ENCODE data around the gene CFB. TPM values are rescaled to one million over a fixed set of nuclear protein-coding genes. Genes with fewer than 3 reads are reported as not detected.
"Not testable (repeated sequence)": the region's sequence is repeated elsewhere in the genome, so short reads cannot be mapped to it uniquely, and the experiment has no call there.

Gene CFB
- total RNA-seq, 4 donors from 2014 or later = 8.1 to 42.6 (median 23.1) TPM

DNA sequence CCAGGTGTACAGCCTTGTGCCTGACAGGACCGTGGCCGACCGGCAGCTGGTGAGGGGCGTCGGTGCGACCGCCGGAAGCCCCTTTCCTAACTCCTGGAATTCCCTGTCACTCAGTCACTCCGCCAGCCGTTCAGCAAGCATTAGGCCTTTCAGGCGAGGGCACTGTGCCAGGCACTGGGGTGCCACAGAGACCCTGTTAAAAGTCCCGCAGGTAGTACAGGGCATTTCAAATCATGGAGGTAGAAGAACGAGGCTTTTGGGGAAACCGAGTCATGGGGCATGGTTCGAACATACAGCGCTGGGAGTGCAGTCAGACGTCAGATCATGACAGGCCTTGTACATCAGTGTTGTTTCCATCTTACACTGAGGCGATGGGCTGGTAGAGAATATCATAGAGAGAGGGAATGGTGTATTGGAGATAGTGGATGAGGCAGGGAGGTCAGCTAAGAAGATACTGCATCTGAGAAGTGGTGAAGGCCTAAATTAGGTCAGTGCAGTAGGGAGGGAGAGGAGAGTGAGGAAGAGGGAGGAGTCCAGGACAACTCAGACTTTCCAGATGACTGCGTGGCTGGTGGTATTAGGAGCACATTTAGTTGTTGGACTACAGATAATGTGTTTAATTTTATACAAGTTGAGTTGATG, 26.9 kb downstream of the CFB start:
- TF ChIP-seq, protein P1, sequence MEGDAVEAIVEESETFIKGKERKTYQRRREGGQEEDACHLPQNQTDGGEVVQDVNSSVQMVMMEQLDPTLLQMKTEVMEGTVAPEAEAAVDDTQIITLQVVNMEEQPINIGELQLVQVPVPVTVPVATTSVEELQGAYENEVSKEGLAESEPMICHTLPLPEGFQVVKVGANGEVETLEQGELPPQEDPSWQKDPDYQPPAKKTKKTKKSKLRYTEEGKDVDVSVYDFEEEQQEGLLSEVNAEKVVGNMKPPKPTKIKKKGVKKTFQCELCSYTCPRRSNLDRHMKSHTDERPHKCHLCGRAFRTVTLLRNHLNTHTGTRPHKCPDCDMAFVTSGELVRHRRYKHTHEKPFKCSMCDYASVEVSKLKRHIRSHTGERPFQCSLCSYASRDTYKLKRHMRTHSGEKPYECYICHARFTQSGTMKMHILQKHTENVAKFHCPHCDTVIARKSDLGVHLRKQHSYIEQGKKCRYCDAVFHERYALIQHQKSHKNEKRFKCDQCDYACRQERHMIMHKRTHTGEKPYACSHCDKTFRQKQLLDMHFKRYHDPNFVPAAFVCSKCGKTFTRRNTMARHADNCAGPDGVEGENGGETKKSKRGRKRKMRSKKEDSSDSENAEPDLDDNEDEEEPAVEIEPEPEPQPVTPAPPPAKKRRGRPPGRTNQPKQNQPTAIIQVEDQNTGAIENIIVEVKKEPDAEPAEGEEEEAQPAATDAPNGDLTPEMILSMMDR (IDR thresholded peaks at IDR 0.05) = no peak
- TF ChIP-seq POLR2A (IDR thresholded peaks at IDR 0.05) (no peak), POLR2AphosphoS5 (IDR thresholded peaks at IDR 0.05) (no peak), EP300 (IDR thresholded peaks at IDR 0.05) (no peak)

DNA sequence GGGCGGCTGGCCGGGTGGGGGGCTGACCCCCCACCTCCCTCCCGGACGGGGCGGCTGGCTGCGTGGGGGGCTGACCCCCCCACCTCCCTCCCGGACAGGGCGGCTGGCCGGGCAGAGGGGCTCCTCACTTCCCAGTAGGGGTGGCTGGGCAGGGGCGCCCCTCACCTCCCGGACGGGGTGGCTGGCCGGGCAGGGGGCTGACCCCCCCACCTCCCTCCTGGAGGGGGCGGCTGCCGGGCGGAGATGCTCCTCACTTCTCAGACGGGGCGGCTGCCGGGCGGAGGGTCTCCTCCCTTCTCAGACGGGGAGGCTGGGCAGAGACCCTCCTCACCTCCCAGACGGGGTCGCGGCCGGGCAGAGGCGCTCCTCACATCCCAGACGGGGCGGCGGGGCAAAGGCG, 30.2 kb downstream of the CFB start:
- ATAC-seq, H3K27me3 ChIP-seq, H3K9me3 ChIP-seq, H3K27ac ChIP-seq, H3K4me3 ChIP-seq: not testable (repeated sequence)
- Histone ChIP-seq H3K36me3 (peaks cover 0 to 25% of the 10 kb centered on the region in 2 donors), H3K4me1 (peaks cover 0 to 51% (median 13%) of the 10 kb centered on the region in 3 donors)
- WGBS, 2 donors (ENCODE audit: low coverage in 1 of 2) = no CpG with 5 or more reads among the region's 30 CpGs

More for the DNA sequence above, 26.9 kb downstream of the CFB start:
- WGBS, 2 donors (ENCODE audit: low coverage in 1 of 2) = 8 to 11% methylated on average over 7 to 8 of the region's 19 CpGs
- H3K9me3 ChIP-seq = no peaks in the 10 kb centered on the region
- peaks cover 0 to 39% of the 10 kb centered on the region in 2 donors for H3K36me3 ChIP-seq
- no peak for ATAC-seq
- peak overlapping the region; percentile 88 to 99 (median 96) for H3K27ac ChIP-seq
- peak overlapping the region; percentile 67 to 71 for H3K4me3 ChIP-seq
- H3K4me1 ChIP-seq = peaks cover 0 to 53% (median 20%) of the 10 kb centered on the region in 3 donors
- H3K27me3 ChIP-seq = no peaks in the 10 kb centered on the region

DNA sequence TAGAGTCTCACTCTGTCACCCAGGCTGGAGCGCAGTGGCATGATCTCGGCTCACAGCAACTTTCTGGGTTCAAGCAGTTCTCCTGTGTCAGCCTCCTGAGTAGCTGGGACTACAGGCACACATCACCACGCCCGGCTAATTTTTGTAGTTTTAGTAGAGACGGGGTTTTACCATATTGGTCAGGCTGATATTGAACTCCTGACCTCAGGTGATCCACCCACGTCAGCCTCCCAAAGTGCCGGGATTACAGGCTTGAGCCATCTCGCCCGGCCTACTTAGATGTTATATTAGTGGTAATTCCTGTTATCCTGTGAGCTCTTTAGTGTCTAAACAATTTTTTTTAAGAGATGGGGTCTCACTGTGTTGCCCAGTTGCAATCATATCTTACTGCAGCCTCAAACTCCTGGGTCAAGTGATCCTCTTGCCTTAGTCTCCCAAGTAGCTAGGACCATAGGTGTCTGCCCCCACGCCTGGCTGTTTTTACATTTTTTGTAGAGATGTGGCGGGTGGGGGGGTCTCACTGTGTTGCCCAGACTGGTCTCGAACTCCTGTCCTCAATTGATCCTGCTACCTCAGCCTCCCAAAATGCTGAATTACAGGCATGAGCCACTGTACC, 32.0 kb downstream of the CFB start:
- Histone ChIP-seq H3K36me3 (peaks cover 0 to 25% of the 10 kb centered on the region in 2 donors), H3K9me3 (no peaks in the 10 kb centered on the region), H3K27ac (no peak overlapping the region), H3K4me3 (no peak overlapping the region), H3K27me3 (no peaks in the 10 kb centered on the region), H3K4me1 (peaks cover 0 to 39% (median 8%) of the 10 kb centered on the region in 3 donors)
- ATAC-seq = no peak
- WGBS, 2 donors (ENCODE audit: low coverage in 1 of 2) = 92 to 96% methylated on average over 10 to 12 of the region's 12 CpGs
- TF ChIP-seq, protein P1 (IDR thresholded peaks at IDR 0.05) = no peak
- TF ChIP-seq EP300 (IDR thresholded peaks at IDR 0.05) (no peak), POLR2AphosphoS5 (IDR thresholded peaks at IDR 0.05) (no peak), POLR2A (IDR thresholded peaks at IDR 0.05) (no peak)

DNA sequence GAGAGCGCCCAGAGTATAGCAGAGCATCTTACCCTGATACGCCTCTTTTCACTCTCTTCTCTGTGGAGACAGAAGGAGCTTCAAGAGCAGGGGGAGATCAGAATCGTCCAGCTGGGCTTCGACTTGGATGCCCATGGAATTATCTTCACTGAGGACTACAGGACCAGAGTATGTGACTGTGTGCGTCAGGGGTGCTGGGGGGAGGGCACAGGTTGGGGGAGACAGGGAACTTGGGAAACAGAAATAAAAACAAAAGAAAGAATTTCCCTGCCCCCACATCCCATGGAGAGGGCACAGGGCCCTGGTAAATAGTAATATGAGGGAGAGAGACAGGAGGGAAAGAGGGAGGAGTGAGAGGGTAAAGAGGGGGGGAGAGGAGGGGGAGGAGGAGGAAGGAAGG, 32.9 kb downstream of the CFB start:
- TF ChIP-seq, protein P1 (IDR thresholded peaks at IDR 0.05) = no peak
- TF ChIP-seq POLR2A (IDR thresholded peaks at IDR 0.05) = no peak
- no peak for TF ChIP-seq EP300 (IDR thresholded peaks at IDR 0.05)
- TF ChIP-seq POLR2AphosphoS5 (IDR thresholded peaks at IDR 0.05) = no peak
- no peak overlapping the region for H3K4me3 ChIP-seq
- H3K27me3 ChIP-seq = no peaks in the 10 kb centered on the region
- peaks cover 0 to 25% of the 10 kb centered on the region in 2 donors for H3K36me3 ChIP-seq
- H3K27ac ChIP-seq = no peak overlapping the region
- H3K4me1 ChIP-seq = peaks cover 0 to 30% (median 0%) of the 10 kb centered on the region in 3 donors
- H3K9me3 ChIP-seq = no peaks in the 10 kb centered on the region
- WGBS, 2 donors (ENCODE audit: low coverage in 1 of 2) = 67 to 90% methylated on average over 1 to 2 of the region's 5 CpGs
- ATAC-seq = no peak

DNA sequence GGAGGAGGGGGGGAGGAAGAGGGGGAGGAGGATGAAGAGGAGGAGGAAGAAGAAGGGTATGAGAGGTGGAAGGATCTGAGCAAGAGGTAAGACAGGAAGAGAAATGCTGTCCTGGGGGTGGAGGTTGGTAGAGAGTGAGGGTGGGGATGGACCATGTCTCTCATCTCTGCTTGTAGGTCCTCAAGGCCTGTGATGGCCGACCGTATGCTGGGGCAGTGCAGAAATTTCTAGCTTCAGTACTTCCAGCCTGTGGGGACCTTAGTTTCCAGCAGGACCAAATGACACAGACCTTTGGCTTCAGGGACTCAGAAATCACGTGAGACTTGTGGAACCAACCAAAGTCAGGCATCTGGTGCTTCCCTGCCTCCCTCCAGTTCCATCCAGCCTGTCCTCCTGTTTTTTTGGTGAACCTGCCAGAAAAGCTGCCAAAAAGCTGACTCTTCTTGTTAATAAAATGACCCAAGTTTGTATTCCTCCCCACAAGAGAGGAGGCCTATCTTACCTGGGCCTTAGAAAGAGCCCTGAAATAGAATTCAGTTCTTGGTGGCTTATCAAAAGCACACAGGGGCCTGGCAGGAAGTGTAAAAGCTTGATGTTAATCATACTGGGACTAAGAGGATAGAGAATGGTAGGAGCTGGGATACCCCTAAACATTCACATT, 33.5 kb downstream of the CFB start:
- Histone ChIP-seq H3K4me3 (no peak overlapping the region), H3K36me3 (peaks cover 0 to 25% of the 10 kb centered on the region in 2 donors), H3K27ac (no peak overlapping the region), H3K4me1 (peaks cover 0 to 25% (median 0%) of the 10 kb centered on the region in 3 donors), H3K9me3 (no peaks in the 10 kb centered on the region), H3K27me3 (no peaks in the 10 kb centered on the region)
- ATAC-seq = no peak
- WGBS, 2 donors (ENCODE audit: low coverage in 1 of 2) = 90 to 92% methylated on average over 2 to 3 of the region's 3 CpGs
- TF ChIP-seq EP300 (IDR thresholded peaks at IDR 0.05) (no peak), POLR2AphosphoS5 (IDR thresholded peaks at IDR 0.05) (no peak), POLR2A (IDR thresholded peaks at IDR 0.05) (no peak)
- TF ChIP-seq, protein P1 (IDR thresholded peaks at IDR 0.05) = no peak

DNA sequence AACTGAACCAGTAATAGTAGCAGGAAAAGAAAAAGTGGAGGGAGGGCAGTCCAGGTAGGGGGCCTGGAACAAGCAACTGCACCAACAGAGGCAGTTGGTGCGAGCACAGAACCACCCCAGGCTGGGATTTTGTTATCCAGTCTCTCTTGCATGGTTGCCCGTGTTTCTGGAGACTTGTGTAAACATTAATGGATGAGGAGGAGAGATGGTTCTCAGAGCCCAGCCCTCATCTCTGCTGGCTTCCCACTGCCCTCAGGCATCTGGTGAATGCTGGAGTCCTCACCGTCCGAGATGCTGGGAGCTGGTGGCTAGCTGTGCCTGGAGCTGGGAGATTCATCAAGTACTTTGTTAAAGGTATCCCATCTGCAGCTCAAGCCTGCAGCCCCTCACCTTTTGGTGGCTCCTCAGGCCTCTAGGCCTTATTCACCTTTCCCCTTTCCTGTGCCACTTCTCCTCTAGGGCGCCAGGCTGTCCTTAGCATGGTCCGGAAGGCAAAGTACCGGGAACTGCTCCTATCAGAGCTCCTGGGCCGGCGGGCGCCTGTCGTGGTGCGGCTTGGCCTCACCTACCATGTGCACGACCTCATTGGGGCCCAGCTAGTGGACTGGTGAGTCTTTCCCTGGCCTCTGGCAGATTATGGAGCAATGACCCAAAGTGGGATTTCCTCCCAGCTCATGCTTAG, 34.4 kb downstream of the CFB start:
- not testable (repeated sequence) for H3K9me3 ChIP-seq, H3K27me3 ChIP-seq, H3K4me3 ChIP-seq, H3K27ac ChIP-seq, ATAC-seq
- Histone ChIP-seq H3K4me1 (peaks cover 0 to 20% (median 0%) of the 10 kb centered on the region in 3 donors), H3K36me3 (peaks cover 0 to 21% of the 10 kb centered on the region in 2 donors)
- WGBS, 2 donors (ENCODE audit: low coverage in 1 of 2) = 89 to 100% methylated on average over 2 to 3 of the region's 13 CpGs

DNA sequence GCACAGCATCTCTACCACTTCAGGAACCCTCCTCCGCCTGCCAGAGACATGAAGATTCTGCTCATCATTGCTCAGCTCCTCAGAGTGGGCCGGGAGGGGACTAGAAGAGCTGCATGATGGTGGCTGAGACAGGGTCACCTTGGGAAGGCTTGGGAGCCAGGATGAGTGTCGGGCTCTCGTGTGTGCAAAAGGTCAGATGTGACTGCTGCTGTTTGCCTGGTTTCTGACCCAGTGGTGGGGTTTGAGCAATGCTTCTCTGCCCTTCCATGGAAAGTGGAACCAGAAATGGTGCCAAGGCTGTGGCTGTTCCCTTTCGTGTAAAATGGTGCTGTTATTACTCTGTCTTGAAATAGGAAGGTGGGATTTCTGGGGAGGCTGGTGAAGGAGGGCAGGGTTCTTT, 35.1 kb downstream of the CFB start:
- not testable (repeated sequence) for H3K9me3 ChIP-seq, ATAC-seq, H3K4me3 ChIP-seq, H3K27ac ChIP-seq, H3K27me3 ChIP-seq
- WGBS, 2 donors (ENCODE audit: low coverage in 1 of 2) = no CpG with 5 or more reads among the region's 5 CpGs
- Histone ChIP-seq H3K4me1 (peaks cover 0 to 20% (median 0%) of the 10 kb centered on the region in 3 donors), H3K36me3 (peaks cover 0 to 18% of the 10 kb centered on the region in 2 donors)

Data from gastroesophageal sphincter (tissue), 4 donors.